ENCODE data around the gene AOPEP.

GRCh38 chr9:95126739-95127138, 400.2 kb downstream of the AOPEP start:
- TF ChIP-seq CTCF (IDR thresholded peaks at IDR 0.05 in 4 of 5, conservative IDR thresholded peaks at IDR 0.05 in 1 of 5) (no peak), POLR2A (IDR thresholded peaks at IDR 0.05) (no peak)
